ENCODE data around the gene PHF11.

DNA sequence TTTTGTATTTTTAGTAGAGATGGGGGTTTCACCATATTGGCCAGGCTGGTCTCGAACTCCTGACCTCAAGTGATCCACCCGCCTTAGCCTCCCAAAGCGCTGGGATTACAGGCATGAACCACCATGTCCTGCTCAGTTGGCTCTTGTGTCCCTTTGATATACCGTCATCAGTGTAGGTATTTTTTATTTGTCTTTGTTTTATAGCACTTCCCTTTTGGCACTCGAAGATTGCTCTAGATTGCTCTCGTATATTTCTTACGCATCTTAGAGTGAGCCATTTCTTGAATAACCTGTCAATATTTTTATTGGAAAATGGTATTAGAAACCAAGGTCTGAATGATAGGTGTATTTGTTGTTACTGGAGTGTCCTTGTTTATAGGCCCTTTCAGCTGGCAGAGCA is 42.3 kb upstream of the PHF11 start:
- no peak for TF ChIP-seq EZH2 (IDR thresholded peaks at IDR 0.05; ENCODE audit: borderline replicate concordance, low read depth, low read length, poor library complexity, severe bottlenecking)
- TF ChIP-seq, protein P1, sequence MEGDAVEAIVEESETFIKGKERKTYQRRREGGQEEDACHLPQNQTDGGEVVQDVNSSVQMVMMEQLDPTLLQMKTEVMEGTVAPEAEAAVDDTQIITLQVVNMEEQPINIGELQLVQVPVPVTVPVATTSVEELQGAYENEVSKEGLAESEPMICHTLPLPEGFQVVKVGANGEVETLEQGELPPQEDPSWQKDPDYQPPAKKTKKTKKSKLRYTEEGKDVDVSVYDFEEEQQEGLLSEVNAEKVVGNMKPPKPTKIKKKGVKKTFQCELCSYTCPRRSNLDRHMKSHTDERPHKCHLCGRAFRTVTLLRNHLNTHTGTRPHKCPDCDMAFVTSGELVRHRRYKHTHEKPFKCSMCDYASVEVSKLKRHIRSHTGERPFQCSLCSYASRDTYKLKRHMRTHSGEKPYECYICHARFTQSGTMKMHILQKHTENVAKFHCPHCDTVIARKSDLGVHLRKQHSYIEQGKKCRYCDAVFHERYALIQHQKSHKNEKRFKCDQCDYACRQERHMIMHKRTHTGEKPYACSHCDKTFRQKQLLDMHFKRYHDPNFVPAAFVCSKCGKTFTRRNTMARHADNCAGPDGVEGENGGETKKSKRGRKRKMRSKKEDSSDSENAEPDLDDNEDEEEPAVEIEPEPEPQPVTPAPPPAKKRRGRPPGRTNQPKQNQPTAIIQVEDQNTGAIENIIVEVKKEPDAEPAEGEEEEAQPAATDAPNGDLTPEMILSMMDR (conservative IDR thresholded peaks at IDR 0.05; ENCODE audit: low read depth, low read length): no peak
